Activated CD4-positive, alpha-beta T cell treated with anti-CD3 and anti-CD28 coated beads, Interleukin-2, amount 10 ng/mL, durations not matched to agents 24 days and 14 days (primary cell): ENCODE data around the gene KRT86. TPM values are rescaled to one million over a fixed set of nuclear protein-coding genes. Genes with fewer than 3 reads are reported as not detected.

ENCODE experiments used
- DNase-seq: peaks from one replicate; pipeline ENCODE4 v3.0.0; 2022
- H3K27ac Mint-ChIP-seq: one replicate; pipeline ENCODE4 v1.8.0; 2022; ENCODE audit warnings: mild to moderate bottlenecking, mixed read lengths
- H3K27me3 Mint-ChIP-seq: one replicate; pipeline ENCODE4 v1.8.0; 2022; ENCODE audit warnings: mixed read lengths
- H3K36me3 Mint-ChIP-seq: one replicate; pipeline ENCODE4 v1.8.0; 2022; ENCODE audit warnings: low read depth, mild to moderate bottlenecking, mixed read lengths
- H3K4me1 Mint-ChIP-seq: one replicate; pipeline ENCODE4 v1.8.0; 2021; ENCODE audit warnings: mixed read lengths
- H3K4me3 Mint-ChIP-seq: one replicate; pipeline ENCODE4 v1.8.0; 2022; ENCODE audit warnings: mild to moderate bottlenecking, moderate library complexity, mixed read lengths
- H3K9me3 Mint-ChIP-seq: one replicate; pipeline ENCODE4 v1.8.0; 2021; ENCODE audit warnings: mixed read lengths
- intact Hi-C: fragments of 100-400 bp; cut with micrococcal nuclease; formaldehyde crosslinking; loops from one replicate; pipeline ENCODE4 v1.15.1; 2023
- total RNA-seq: library from RNA; stranded (reverse); gene quantifications from 2 replicates; pipeline ENCODE4 v1.2.3, GENCODE V29; 2022

Gene KRT86
- total RNA-seq, result 0.44 and 0.64 TPM in 2 replicates

- Mint-ChIP-seq H3K4me1 (peaks cover 10% of the 10 kb centered on the region), H3K27ac (no peak within 1 kb of the TSS), H3K27me3 (peaks cover 44% of the 10 kb centered on the region), H3K9me3 (no peaks in the 10 kb centered on the region), H3K4me3 (no peak within 1 kb of the TSS), H3K36me3 (peaks cover 3% of the 10 kb centered on the region)
- no peak for DNase-seq
- intact Hi-C loops, result no loop called here
These were observed at the start of gene KRT86 for GRCh38 chr12:52274521-52275120. KRT86 (plus strand) TSS chr12:52274645; CDS start chr12:52301917, 27,272 bp downstream.

- H3K36me3 Mint-ChIP-seq, result no peaks in the 10 kb centered on the region
- no peak overlapping the region for H3K27ac Mint-ChIP-seq
- no peak for DNase-seq
- peaks cover 12% of the 10 kb centered on the region for H3K4me1 Mint-ChIP-seq
- H3K9me3 Mint-ChIP-seq, result peaks cover 3% of the 10 kb centered on the region
- H3K27me3 Mint-ChIP-seq, result peaks cover 61% of the 10 kb centered on the region
- H3K4me3 Mint-ChIP-seq, result no peak overlapping the region
- intact Hi-C loops, result no loop called here
These were observed 48.7 kb upstream of the KRT86 start for GRCh38 chr12:52225752-52226151.

GRCh38 chr12:52226446-52226845 is 48.0 kb upstream of the KRT86 start:
- Mint-ChIP-seq H3K27ac (no peak overlapping the region), H3K4me3 (no peak overlapping the region), H3K27me3 (peaks cover 63% of the 10 kb centered on the region), H3K4me1 (peaks cover 10% of the 10 kb centered on the region), H3K9me3 (peaks cover 3% of the 10 kb centered on the region), H3K36me3 (no peaks in the 10 kb centered on the region)
- intact Hi-C loops, result no loop called here
- DNase-seq, result no peak

- intact Hi-C loops, result no loop called here
- Mint-ChIP-seq H3K9me3 (peaks cover 3% of the 10 kb centered on the region), H3K4me3 (no peak overlapping the region), H3K36me3 (no peaks in the 10 kb centered on the region), H3K27me3 (peaks cover 75% of the 10 kb centered on the region), H3K27ac (no peak overlapping the region), H3K4me1 (peaks cover 3% of the 10 kb centered on the region)
- no peak for DNase-seq
These were observed 46.8 kb upstream of the KRT86 start for GRCh38 chr12:52227606-52228166.

GRCh38 chr12:52228366-52228765 is 46.1 kb upstream of the KRT86 start:
- intact Hi-C loops, result no loop called here

GRCh38 chr12:52228931-52229330 is 45.5 kb upstream of the KRT86 start:
- H3K27me3 Mint-ChIP-seq, result peaks cover 78% of the 10 kb centered on the region

More at GRCh38 chr12:52228366-52228765, 46.1 kb upstream of the KRT86 start:
- Mint-ChIP-seq H3K4me1 (peaks cover 3% of the 10 kb centered on the region), H3K27me3 (peaks cover 77% of the 10 kb centered on the region), H3K9me3 (peaks cover 3% of the 10 kb centered on the region), H3K4me3 (no peak overlapping the region), H3K36me3 (no peaks in the 10 kb centered on the region), H3K27ac (no peak overlapping the region)
- no peak for DNase-seq

GRCh38 chr12:52229836-52230343 is 44.6 kb upstream of the KRT86 start:
- H3K27me3 Mint-ChIP-seq, result peaks cover 75% of the 10 kb centered on the region
- DNase-seq, result no peak
- no peak overlapping the region for H3K27ac Mint-ChIP-seq
- no peak overlapping the region for H3K4me3 Mint-ChIP-seq
- intact Hi-C loops, result no loop called here
- H3K36me3 Mint-ChIP-seq, result no peaks in the 10 kb centered on the region
- H3K9me3 Mint-ChIP-seq, result no peaks in the 10 kb centered on the region
- peaks cover 4% of the 10 kb centered on the region for H3K4me1 Mint-ChIP-seq

More at GRCh38 chr12:52228931-52229330, 45.5 kb upstream of the KRT86 start:
- intact Hi-C loops, result no loop called here
- Mint-ChIP-seq H3K4me1 (peaks cover 2% of the 10 kb centered on the region), H3K4me3 (no peak overlapping the region), H3K36me3 (no peaks in the 10 kb centered on the region), H3K9me3 (peaks cover 3% of the 10 kb centered on the region), H3K27ac (no peak overlapping the region)
- no peak for DNase-seq

GRCh38 chr12:52230364-52231281 is 43.8 kb upstream of the KRT86 start:
- Mint-ChIP-seq H3K4me3 (no peak overlapping the region), H3K27me3 (peaks cover 74% of the 10 kb centered on the region), H3K36me3 (no peaks in the 10 kb centered on the region), H3K4me1 (peaks cover 4% of the 10 kb centered on the region), H3K27ac (no peak overlapping the region), H3K9me3 (no peaks in the 10 kb centered on the region)
- no peak for DNase-seq
- intact Hi-C loops, result no loop called here

GRCh38 chr12:52231305-52232202 is 42.9 kb upstream of the KRT86 start:
- H3K27me3 Mint-ChIP-seq, result peaks cover 69% of the 10 kb centered on the region
- intact Hi-C loops, result no loop called here
- H3K4me1 Mint-ChIP-seq, result peaks cover 4% of the 10 kb centered on the region
- no peak overlapping the region for H3K27ac Mint-ChIP-seq
- H3K9me3 Mint-ChIP-seq, result no peaks in the 10 kb centered on the region
- no peak overlapping the region for H3K4me3 Mint-ChIP-seq
- no peaks in the 10 kb centered on the region for H3K36me3 Mint-ChIP-seq
- DNase-seq, result no peak

GRCh38 chr12:52232203-52232673 is 42.2 kb upstream of the KRT86 start:
- no peaks in the 10 kb centered on the region for H3K9me3 Mint-ChIP-seq
- H3K36me3 Mint-ChIP-seq, result no peaks in the 10 kb centered on the region
- DNase-seq, result no peak
- H3K4me1 Mint-ChIP-seq, result peaks cover 4% of the 10 kb centered on the region
- intact Hi-C loops, result no loop called here
- no peak overlapping the region for H3K27ac Mint-ChIP-seq
- peaks cover 63% of the 10 kb centered on the region for H3K27me3 Mint-ChIP-seq
- no peak overlapping the region for H3K4me3 Mint-ChIP-seq

- H3K27me3 Mint-ChIP-seq, result peaks cover 61% of the 10 kb centered on the region
- H3K4me1 Mint-ChIP-seq, result peaks cover 4% of the 10 kb centered on the region
- H3K9me3 Mint-ChIP-seq, result no peaks in the 10 kb centered on the region
- intact Hi-C loops, result no loop called here
- H3K27ac Mint-ChIP-seq, result no peak within 1 kb of the TSS
- no peak for DNase-seq
- H3K4me3 Mint-ChIP-seq, result no peak within 1 kb of the TSS
- no peaks in the 10 kb centered on the region for H3K36me3 Mint-ChIP-seq
These were observed 41.6 kb upstream of the KRT86 start, which contains the start of gene KRT7 for GRCh38 chr12:52232674-52233461. KRT7 (plus strand) TSS chr12:52233243; CDS start chr12:52233297, 54 bp downstream.

- intact Hi-C loops, result no loop called here
- no peak for DNase-seq
- peaks cover 4% of the 10 kb centered on the region for H3K4me1 Mint-ChIP-seq
- no peaks in the 10 kb centered on the region for H3K9me3 Mint-ChIP-seq
- no peaks in the 10 kb centered on the region for H3K36me3 Mint-ChIP-seq
- H3K4me3 Mint-ChIP-seq, result no peak overlapping the region
- peaks cover 55% of the 10 kb centered on the region for H3K27me3 Mint-ChIP-seq
- H3K27ac Mint-ChIP-seq, result no peak overlapping the region
These were observed 40.8 kb upstream of the KRT86 start for GRCh38 chr12:52233462-52234207.
